Measurements from ENCODE around the gene KRTAP20-3. TPM values are rescaled to one million over a fixed set of nuclear protein-coding genes. Genes with fewer than 3 reads are reported as not detected.

Gene KRTAP20-3
- total RNA-seq, 1 donor, result not detected

DNA sequence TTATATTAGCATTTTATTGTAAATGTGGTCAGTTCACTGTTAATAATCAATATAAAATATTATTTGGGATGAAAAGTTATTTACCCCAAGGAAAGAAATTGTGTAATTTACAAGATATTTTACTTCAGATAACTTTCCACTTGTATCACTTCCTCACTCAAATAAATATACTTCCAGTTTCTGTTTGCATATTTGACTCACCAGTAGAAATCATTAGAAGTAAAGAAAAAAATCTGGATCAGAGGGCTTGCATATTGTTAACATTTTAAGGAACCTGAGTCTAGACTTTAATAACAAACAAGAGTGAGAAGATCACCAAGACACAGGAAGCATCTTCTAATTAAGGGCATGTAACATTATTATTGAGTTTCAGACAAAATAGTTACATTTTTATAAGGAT is 22.6 kb upstream of the KRTAP20-3 start:
- DNase-seq (ENCODE audit: insufficient read length, low spot score, missing footprints), result no peak
- H4K20me1 ChIP-seq (ENCODE audit: insufficient read depth, low read length), result no peaks in the 10 kb centered on the region
- H3K27me3 ChIP-seq (ENCODE audit: insufficient read depth, low read length), result no peaks in the 10 kb centered on the region
- TF ChIP-seq, protein P1, sequence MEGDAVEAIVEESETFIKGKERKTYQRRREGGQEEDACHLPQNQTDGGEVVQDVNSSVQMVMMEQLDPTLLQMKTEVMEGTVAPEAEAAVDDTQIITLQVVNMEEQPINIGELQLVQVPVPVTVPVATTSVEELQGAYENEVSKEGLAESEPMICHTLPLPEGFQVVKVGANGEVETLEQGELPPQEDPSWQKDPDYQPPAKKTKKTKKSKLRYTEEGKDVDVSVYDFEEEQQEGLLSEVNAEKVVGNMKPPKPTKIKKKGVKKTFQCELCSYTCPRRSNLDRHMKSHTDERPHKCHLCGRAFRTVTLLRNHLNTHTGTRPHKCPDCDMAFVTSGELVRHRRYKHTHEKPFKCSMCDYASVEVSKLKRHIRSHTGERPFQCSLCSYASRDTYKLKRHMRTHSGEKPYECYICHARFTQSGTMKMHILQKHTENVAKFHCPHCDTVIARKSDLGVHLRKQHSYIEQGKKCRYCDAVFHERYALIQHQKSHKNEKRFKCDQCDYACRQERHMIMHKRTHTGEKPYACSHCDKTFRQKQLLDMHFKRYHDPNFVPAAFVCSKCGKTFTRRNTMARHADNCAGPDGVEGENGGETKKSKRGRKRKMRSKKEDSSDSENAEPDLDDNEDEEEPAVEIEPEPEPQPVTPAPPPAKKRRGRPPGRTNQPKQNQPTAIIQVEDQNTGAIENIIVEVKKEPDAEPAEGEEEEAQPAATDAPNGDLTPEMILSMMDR (IDR thresholded peaks at IDR 0.05; ENCODE audit: extremely low read depth, low read depth, low read length), result no peak
- no peaks in the 10 kb centered on the region for H3K4me1 ChIP-seq (ENCODE audit: insufficient read depth, low read length)
- H2AFZ ChIP-seq (ENCODE audit: low read length), result no peak overlapping the region
- no peaks in the 10 kb centered on the region for H3K79me2 ChIP-seq (ENCODE audit: insufficient read depth, low read length)
- H3K36me3 ChIP-seq (ENCODE audit: insufficient read depth, low read length), result no peaks in the 10 kb centered on the region
- H3K27ac ChIP-seq (ENCODE audit: low read depth, low read length), result no peak overlapping the region
- peaks cover 5% of the 10 kb centered on the region for H3K9me3 ChIP-seq (ENCODE audit: low read depth, low read length)
- H3K4me2 ChIP-seq (ENCODE audit: insufficient read depth, low read length), result no peak overlapping the region
- H3K4me3 ChIP-seq (ENCODE audit: insufficient read depth, low read length), result no peak overlapping the region

DNA sequence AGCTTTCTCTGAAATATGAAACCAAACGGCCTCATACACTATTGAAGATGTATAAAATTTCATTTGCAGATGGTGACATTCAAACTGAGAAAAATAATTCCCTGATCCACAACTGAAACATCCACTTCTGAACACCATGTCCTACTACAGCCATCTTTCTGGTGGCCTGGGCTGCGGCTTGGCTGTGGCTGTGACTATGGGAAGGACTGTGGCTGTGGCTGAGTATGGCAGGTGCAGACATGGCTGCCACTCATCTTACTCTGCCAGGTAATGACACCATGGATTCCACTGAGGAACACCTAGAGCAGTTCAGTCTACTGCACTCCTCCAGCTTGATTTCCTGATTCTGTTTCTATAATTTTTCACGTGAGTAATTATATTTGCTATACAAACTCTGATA is 22.1 kb upstream of the KRTAP20-3 start, which contains the start of gene KRTAP20-4:
KRTAP20-4 (plus strand) TSS at position 106 of the 400 bp plus-strand sequence.
- H3K27me3 ChIP-seq (ENCODE audit: insufficient read depth, low read length), result no peaks in the 10 kb centered on the region
- peaks cover 5% of the 10 kb centered on the region for H3K9me3 ChIP-seq (ENCODE audit: low read depth, low read length)
- H3K4me2 ChIP-seq (ENCODE audit: insufficient read depth, low read length), result no peak within 1 kb of the TSS
- no peaks in the 10 kb centered on the region for H3K36me3 ChIP-seq (ENCODE audit: insufficient read depth, low read length)
- no peaks in the 10 kb centered on the region for H3K79me2 ChIP-seq (ENCODE audit: insufficient read depth, low read length)
- no peak within 1 kb of the TSS for H3K27ac ChIP-seq (ENCODE audit: low read depth, low read length)
- no peak within 1 kb of the TSS for H3K4me3 ChIP-seq (ENCODE audit: insufficient read depth, low read length)
- H4K20me1 ChIP-seq (ENCODE audit: insufficient read depth, low read length), result no peaks in the 10 kb centered on the region
- no peaks in the 10 kb centered on the region for H3K4me1 ChIP-seq (ENCODE audit: insufficient read depth, low read length)
- no peak within 1 kb of the TSS for H2AFZ ChIP-seq (ENCODE audit: low read length)
- DNase-seq (ENCODE audit: insufficient read length, low spot score, missing footprints), result no peak
- TF ChIP-seq, protein P1 (IDR thresholded peaks at IDR 0.05; ENCODE audit: extremely low read depth, low read depth, low read length), result no peak

DNA sequence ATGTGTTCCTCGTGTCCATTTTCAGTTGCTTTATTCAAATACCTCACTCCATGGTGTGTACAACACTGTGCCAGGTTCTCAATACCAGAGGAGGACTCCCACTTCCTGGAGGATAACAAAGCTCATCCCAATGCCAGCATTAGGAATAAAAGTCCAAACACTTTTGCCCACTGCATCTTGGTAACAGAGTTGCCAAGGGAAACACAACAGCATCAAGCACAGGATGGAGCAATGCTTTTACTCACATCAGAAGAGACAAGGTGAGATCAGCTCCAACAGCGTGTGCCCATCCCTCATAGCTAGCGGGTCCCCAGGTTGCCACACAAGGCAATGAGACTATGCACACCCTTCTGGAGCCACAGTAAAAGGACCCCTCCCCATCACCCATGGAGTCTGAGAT is 19.3 kb upstream of the KRTAP20-3 start:
- Histone ChIP-seq H3K4me1 (ENCODE audit: insufficient read depth, low read length) (no peaks in the 10 kb centered on the region), H2AFZ (ENCODE audit: low read length) (no peak overlapping the region), H3K36me3 (ENCODE audit: insufficient read depth, low read length) (no peaks in the 10 kb centered on the region), H3K4me3 (ENCODE audit: insufficient read depth, low read length) (no peak overlapping the region), H3K27me3 (ENCODE audit: insufficient read depth, low read length) (no peaks in the 10 kb centered on the region), H4K20me1 (ENCODE audit: insufficient read depth, low read length) (no peaks in the 10 kb centered on the region), H3K9me3 (ENCODE audit: low read depth, low read length) (no peaks in the 10 kb centered on the region), H3K4me2 (ENCODE audit: insufficient read depth, low read length) (no peak overlapping the region), H3K27ac (ENCODE audit: low read depth, low read length) (no peak overlapping the region), H3K79me2 (ENCODE audit: insufficient read depth, low read length) (no peaks in the 10 kb centered on the region)
- TF ChIP-seq, protein P1 (IDR thresholded peaks at IDR 0.05; ENCODE audit: extremely low read depth, low read depth, low read length), result no peak
- DNase-seq (ENCODE audit: insufficient read length, low spot score, missing footprints), result no peak

DNA sequence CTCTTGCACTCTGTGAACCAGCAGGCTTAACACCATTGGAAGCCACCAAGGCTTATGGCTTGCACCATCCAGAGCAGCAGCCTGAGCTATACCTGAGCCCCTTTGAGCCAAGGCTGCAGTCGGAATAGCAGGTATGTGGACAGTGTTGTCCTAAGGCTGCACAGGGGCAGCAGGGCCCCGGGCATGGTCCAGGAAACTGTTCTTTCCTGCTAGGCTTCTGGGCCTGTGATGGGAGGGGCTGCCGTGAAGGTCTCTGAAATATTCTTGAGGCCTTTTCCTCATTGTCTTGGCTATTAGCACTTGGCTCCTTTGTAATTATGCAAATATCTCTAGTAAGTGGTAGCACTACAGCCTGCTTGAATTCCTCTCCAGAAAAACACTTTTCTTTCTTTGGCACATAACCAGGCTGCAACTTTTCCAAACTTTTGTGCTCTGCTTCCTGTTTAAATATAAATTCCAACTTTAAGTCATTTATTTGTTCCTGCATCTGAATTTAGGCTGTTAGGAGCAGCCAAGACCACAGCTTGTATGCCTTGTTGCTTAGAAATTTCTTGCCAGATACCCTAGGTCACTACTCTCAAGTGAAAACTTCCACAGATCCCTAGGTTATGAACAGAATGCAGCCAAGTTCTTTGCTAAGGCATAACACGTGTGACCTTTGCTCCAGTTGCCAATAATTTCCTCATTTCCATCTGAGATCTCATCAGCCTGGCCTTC is 17.1 kb upstream of the KRTAP20-3 start:
- Histone ChIP-seq H3K79me2 (ENCODE audit: insufficient read depth, low read length) (no peaks in the 10 kb centered on the region), H3K36me3 (ENCODE audit: insufficient read depth, low read length) (no peaks in the 10 kb centered on the region), H3K4me1 (ENCODE audit: insufficient read depth, low read length) (no peaks in the 10 kb centered on the region), H2AFZ (ENCODE audit: low read length) (no peak overlapping the region), H3K9me3 (ENCODE audit: low read depth, low read length) (no peaks in the 10 kb centered on the region), H3K4me2 (ENCODE audit: insufficient read depth, low read length) (no peak overlapping the region), H3K4me3 (ENCODE audit: insufficient read depth, low read length) (no peak overlapping the region), H3K27me3 (ENCODE audit: insufficient read depth, low read length) (no peaks in the 10 kb centered on the region), H3K27ac (ENCODE audit: low read depth, low read length) (no peak overlapping the region), H4K20me1 (ENCODE audit: insufficient read depth, low read length) (no peaks in the 10 kb centered on the region)
- TF ChIP-seq, protein P1 (IDR thresholded peaks at IDR 0.05; ENCODE audit: extremely low read depth, low read depth, low read length), result no peak
- DNase-seq (ENCODE audit: insufficient read length, low spot score, missing footprints), result no peak

Measured in osteoblast (primary cell).